ENCODE data around the gene AARS2. TPM values are rescaled to one million over a fixed set of nuclear protein-coding genes. Genes with fewer than 3 reads are reported as not detected.

The AARS2 gene
- total and polyA plus RNA-seq, 2 of the 8 experiments (the other 6 are each of a cell fraction or from before 2014, with no cell fraction given): 8.6 to 20.4 TPM

DNA sequence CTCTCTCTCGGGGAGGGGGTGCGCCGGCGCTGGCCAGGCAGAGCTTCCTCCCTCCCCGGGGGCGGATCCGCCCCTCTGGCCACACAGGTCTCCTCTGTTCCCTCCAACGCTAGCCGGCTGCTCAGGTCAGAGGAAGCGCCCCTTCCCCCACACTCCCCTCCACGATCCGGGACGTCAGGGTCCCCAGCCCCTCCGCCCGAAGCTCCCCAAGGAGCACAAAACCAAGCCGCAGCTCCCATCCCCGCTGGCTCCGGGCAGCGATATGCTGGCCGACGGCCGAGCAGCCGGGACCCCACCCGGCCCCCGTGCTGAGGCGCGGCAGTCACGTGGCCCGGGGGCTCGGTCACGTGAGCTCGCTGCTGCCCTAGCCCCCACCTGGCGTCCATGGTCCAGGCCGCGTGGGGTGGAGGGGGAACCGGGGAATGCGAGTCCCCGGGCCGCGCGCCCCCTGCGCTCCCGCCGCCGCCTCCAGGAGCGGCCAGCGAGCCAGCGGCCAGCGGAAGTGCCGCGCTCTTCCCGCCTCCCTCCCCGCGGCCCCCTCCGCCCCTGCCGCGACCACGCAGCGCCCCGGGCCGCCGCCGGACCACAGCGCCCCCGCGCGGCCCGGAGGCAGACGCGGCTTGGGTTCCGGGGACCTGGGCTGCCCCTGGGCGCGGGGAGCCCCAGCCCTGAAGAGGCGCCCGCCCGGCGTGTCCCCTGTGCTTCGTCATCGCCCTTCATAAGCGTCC is 56.0 kb downstream of the AARS2 start, which contains the start of gene SLC35B2:
SLC35B2 (minus strand) TSS at position 504 of the 728 bp plus-strand sequence; CDS start at position 386, 118 bp downstream.
- no peak within 1 kb of the TSS for H3K23ac ChIP-seq (ENCODE audit: insufficient read length)
- peak within 1 kb of the TSS; percentile 74 to 86 (median 81) for H3K9ac ChIP-seq (replicated peaks in 1 of 4; ENCODE audit: extremely low read depth in 1 of 4, low read depth in 3 of 4, low read length in 3 of 4)
- peak within 1 kb of the TSS; percentile 78; the same call in 1 of the 2 replicates for H2BK12ac ChIP-seq (ENCODE audit: low read depth, low read length)
- H2BK5ac ChIP-seq (ENCODE audit: low read depth, low read length): peak within 1 kb of the TSS; percentile 92
- H3K23me2 ChIP-seq (ENCODE audit: low read depth, low read length): peaks cover 11% of the 10 kb centered on the region
- H3K27ac ChIP-seq (ENCODE audit: low read depth, low read length): peak within 1 kb of the TSS; percentile 88
- H2BK120ac ChIP-seq (replicated peaks; ENCODE audit: low read depth, low read length): no peak within 1 kb of the TSS
- no peak within 1 kb of the TSS for H2AK5ac ChIP-seq (ENCODE audit: low read depth, low read length)
- H3K4me3 ChIP-seq (ENCODE audit: extremely low read depth in 1 of 4, insufficient read depth in 2 of 4, low read depth in 3 of 4, low read length in 4 of 4): peak within 1 kb of the TSS; percentile 67 to 85 (median 75)
- peak within 1 kb of the TSS; percentile 48 for H3K14ac ChIP-seq (ENCODE audit: insufficient read length)
- H2BK15ac ChIP-seq (ENCODE audit: low read length): peak within 1 kb of the TSS; percentile 34; the same call in 1 of the 2 replicates
- FAIRE-seq (no peak), DNase-seq (ENCODE audit: low read depth in 1 of 2, low spot score in 2 of 2) (peak in 1 of 2 experiments; percentile 85)
- no peaks in the 10 kb centered on the region for H3K9me3 ChIP-seq (ENCODE audit: insufficient read depth in 2 of 2, low read depth in 1 of 2, low read length in 1 of 2)
- peak within 1 kb of the TSS; percentile 98 for H4K5ac ChIP-seq (ENCODE audit: insufficient read length, low read depth, low read length)
- peaks cover 0 to 17% of the 10 kb centered on the region in 2 experiments; a peak in 2 of 4 replicates for H3K79me2 ChIP-seq (ENCODE audit: control insufficient read depth in 1 of 2, insufficient read depth in 2 of 2, low read length in 2 of 2)
- peak within 1 kb of the TSS; percentile 58 for H4K91ac ChIP-seq (replicated peaks; ENCODE audit: insufficient read length, low read length)
- CTCF ChIA-PET (ENCODE audit: partially characterized antibody): interaction anchor here (0.8 to 4.8 kb wide), 31 partner anchors 10 to 161 kb away, joined by 3 to 48 read pairs (median 4); partner anchors contain the start of genes CAPN11, HSP90AB1, SLC29A1 and TMEM151B
- peaks cover 0 to 18% of the 10 kb centered on the region in 2 experiments for H4K20me1 ChIP-seq (replicated peaks in 1 of 2; ENCODE audit: control insufficient read depth in 1 of 2, insufficient read depth in 2 of 2, low read length in 2 of 2)
- H3K27me3 ChIP-seq (replicated peaks in 1 of 4; ENCODE audit: control insufficient read depth in 3 of 4, extremely low read depth in 1 of 4, insufficient read depth in 3 of 4, low read length in 3 of 4): no peaks in the 10 kb centered on the region
- peak within 1 kb of the TSS; percentile 93 for H3K56ac ChIP-seq (replicated peaks; ENCODE audit: insufficient read length, low read depth, low read length)
- H4K8ac ChIP-seq (ENCODE audit: extremely low read depth, insufficient read depth, low read length): peak within 1 kb of the TSS; percentile 89
- peak within 1 kb of the TSS; percentile 47; the same call in 1 of the 2 replicates for H2AFZ ChIP-seq (ENCODE audit: low read length)
- peaks cover 1 to 20% (median 7%) of the 10 kb centered on the region in 4 experiments; a peak in 6 of 7 replicates for H3K4me1 ChIP-seq (replicated peaks in 1 of 4; ENCODE audit: control insufficient read depth in 3 of 4, insufficient read depth in 4 of 4, low read length in 3 of 4)
- POLR2A ChIA-PET (ENCODE audit: partially characterized antibody): interaction anchor here (0.7 to 15.1 kb wide), 44 partner anchors 10 to 628 kb away, joined by 3 to 581 read pairs (median 5); partner anchors contain the start of genes AARS2, CAPN11, CDC5L and GTPBP2
- H3K18ac ChIP-seq (ENCODE audit: extremely low read depth, low read length): peak within 1 kb of the TSS; percentile 91
- WGBS, 2 experiments (ENCODE audit: extremely low coverage in 1 of 2, insufficient coverage in 1 of 2, insufficient read length in 1 of 2, insufficient replicate concordance in 2 of 2, low coverage in 1 of 2, low lambda C conversion rate in 2 of 2, missing lambda C conversion rate in 1 of 2): 4% methylated on average over 22 of the region's 80 CpGs; no CpG with 5 or more reads in 1 of the 2 experiments
- H3K79me1 ChIP-seq (ENCODE audit: low read depth, low read length): no peaks in the 10 kb centered on the region
- no peak within 1 kb of the TSS; the same call in 1 of the 2 replicates for H2BK20ac ChIP-seq (ENCODE audit: low read length)
- H3K4ac ChIP-seq (replicated peaks; ENCODE audit: insufficient read length, low read depth, low read length): peak within 1 kb of the TSS; percentile 54
- peak within 1 kb of the TSS; percentile 58 to 82 for H3K4me2 ChIP-seq (ENCODE audit: insufficient read depth in 1 of 2, low read depth in 2 of 2, low read length in 2 of 2)
- peaks cover 19 to 40% (median 37%) of the 10 kb centered on the region in 4 experiments for H3K36me3 ChIP-seq (ENCODE audit: control insufficient read depth in 2 of 4, insufficient read depth in 4 of 4, low read length in 3 of 4)
- TF ChIP-seq SIX5 (IDR thresholded peaks at IDR 0.05; ENCODE audit: low read depth, low read length) (no peak), CHD2 (IDR thresholded peaks at IDR 0.05; ENCODE audit: low read length) (no peak), MAFK (IDR thresholded peaks at IDR 0.05; ENCODE audit: low read depth, low read length) (0 out of 2 replicates have a peak, but pooled peaks have one; percentile 2), SAP30 (IDR thresholded peaks at IDR 0.05; ENCODE audit: insufficient read depth, insufficient replicate concordance, low read length) (peak; percentile 84), POLR2AphosphoS5 (IDR thresholded peaks at IDR 0.05; ENCODE audit: low read depth, low read length) (no peak; the same call in 1 of the 2 replicates), TBP (IDR thresholded peaks at IDR 0.05; ENCODE audit: low read depth, low read length) (peak; percentile 89), NANOG (IDR thresholded peaks at IDR 0.05; ENCODE audit: insufficient read depth, low read depth, low read length, poor library complexity, severe bottlenecking) (no peak), CBX8 (IDR thresholded peaks at IDR 0.05; ENCODE audit: borderline replicate concordance, low read depth, low read length) (no peak)
- TF ChIP-seq, protein P1, sequence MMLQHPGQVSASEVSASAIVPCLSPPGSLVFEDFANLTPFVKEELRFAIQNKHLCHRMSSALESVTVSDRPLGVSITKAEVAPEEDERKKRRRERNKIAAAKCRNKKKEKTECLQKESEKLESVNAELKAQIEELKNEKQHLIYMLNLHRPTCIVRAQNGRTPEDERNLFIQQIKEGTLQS (IDR thresholded peaks at IDR 0.05; ENCODE audit: insufficient read depth, low read depth, low read length): peak; percentile 98
